SKM-1 treated with dmso at 0.1 percent for 144 hours (cell line): ENCODE data around the gene DNAJB5.
A peak's percentile ranks its signal among the peaks of the same experiment; 100 is the strongest.
"Not testable (repeated sequence)": the region's sequence is repeated elsewhere in the genome, so short reads cannot be mapped to it uniquely, and the experiment has no call there.

ENCODE experiments used
- DNase-seq: peaks from one replicate; lab custom pipeline; 2025; ENCODE audit not compliant: unreplicated experiment; lab: John Stamatoyannopoulos, UW

Gene DNAJB5

DNA sequence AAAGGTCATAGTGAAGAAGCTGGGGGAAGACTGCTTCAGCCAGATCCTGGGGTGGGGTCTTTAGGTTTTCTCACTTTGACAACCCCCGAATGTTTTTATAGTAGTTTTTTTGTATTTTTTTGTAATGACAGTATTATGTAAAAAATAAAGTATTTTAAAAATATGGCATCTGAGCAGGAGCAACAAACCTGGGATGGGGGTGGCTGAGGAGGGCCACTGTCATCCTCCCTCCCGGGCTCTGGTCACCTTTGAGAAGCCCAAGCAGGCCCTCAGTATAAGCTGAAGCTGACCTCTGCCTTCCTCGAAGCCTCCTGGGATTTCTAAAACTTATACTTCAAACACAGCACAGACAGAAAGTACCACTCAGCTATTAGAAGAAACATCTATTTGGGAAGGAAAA, 8.7 kb downstream of the DNAJB5 start:
- no peak for DNase-seq

DNA sequence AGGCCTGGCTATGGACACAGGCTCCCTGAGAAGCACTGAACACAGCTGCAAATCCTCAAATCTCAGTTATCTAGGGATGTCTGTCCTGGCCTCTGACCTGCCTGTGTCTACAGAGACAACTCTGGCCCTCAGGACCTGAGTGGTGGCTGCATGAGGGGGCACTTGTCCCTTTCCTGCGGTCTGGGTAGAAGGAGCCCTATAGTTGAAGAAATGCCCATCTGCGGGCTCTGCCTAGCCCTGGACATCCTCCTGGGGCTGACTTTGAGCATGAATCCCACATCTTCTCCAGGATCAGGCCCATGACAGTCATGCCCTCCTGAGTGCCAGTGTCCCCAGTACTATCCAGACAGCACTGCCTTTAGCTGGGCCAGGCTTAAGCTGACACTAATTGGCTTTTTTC, 10.0 kb downstream of the DNAJB5 start:
- no peak for DNase-seq

GRCh38 chr9:35000535-35001284, 11.2 kb downstream of the DNAJB5 start:
- no peak for DNase-seq

DNA sequence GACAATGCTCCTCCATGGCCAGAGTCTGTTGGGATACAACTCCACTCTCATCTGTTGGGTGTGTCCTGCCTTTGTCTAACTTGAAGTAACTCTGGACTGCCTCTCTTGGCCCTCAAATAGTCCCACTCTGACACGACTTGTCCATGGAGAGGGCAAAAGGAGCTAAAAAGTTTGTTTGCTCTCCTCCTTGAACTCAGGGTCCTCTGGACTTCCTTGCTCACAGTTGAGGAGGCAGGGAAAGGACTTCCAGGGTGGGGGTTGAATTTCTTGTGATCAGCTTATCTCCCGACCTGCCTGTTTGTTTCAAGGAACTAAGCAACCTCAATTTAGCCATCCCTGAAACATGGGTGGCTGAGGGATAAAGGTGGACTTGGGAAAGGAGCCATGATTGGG, 11.7 kb downstream of the DNAJB5 start:
- DNase-seq: no peak

DNA sequence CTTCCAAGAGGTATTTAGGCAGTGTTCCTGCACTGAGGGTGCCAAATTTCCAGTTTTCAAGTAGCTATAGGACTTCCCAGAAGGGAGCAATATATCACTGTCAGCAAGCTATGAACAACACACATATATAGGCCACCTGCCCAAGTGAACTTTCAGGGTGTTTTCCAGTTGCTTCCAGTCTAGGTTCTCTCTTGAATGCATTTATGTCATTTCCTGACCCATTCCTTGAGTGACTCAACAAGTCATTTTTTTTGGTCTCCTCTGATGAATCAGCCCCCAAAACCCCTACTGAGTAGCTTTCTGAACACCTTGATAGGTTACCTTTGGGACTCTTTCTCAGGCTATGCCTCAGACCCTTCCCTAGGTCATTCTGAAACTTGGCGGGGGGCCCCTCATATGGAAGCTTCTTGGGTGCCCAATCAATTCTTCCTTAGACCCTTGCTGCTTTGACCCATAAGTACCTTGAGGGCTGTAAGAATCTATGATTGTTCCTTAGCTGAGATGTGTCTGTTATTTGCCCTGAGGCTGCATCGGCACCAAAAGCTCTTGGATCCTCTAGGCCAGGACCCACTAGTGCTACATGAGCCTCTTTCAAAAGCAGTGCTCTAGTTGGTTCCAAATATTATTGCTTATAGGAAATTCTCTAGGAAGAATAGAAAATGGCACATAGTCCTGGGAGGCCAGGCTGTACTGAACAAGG, 12.4 kb downstream of the DNAJB5 start:
- DNase-seq: no peak

DNA sequence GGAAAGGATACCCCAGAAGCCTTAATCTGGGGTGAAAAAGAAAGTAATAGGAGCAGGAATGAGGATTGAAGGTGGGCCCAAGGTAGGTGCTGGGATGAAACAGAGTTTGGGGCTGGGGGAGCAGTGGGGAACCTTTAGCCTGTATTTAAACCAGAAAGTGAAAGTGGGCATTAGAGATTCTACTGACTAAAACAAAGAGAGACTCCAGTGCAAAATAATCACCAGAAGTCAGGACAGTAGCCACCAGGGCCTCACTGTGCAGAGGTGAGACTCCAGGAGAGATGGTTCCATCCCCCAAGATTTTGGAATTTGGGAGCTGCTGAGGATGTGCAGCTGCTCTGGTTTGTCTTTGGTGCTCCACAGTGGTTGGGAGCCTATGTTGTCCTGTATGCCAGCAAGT, 13.1 kb downstream of the DNAJB5 start:
- no peak for DNase-seq

GRCh38 chr9:35004299-35004698, 14.8 kb downstream of the DNAJB5 start:
- DNase-seq: not testable (repeated sequence)

DNA sequence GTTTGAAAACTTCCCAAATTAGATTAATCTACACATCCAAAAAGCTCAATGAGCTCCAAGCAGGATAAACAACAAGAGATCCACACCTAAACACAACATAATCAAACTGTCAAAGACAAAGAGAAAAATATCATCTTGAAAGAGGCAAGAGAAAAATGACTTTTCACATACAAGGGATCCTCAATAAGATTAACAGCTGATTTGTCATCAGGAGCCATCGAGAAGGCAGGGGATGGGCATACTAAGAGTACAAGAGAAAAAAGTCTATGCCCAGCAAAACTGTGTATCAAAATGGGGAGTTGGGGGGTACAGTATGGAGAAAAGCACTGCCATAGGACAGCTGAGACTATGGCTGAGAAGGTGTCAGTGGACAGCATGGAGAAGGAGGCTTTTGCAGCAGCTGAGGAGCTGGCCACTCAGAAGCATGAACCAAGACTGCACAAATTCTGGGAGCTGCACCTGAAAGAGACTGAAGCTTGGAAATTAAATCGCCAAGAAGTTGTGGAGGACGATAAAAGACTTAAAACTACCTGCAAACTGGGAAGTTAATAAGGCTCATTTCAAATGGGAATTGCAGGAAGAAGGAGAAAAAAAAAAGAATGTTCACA, 20.9 kb downstream of the DNAJB5 start:
- DNase-seq: no peak

DNA sequence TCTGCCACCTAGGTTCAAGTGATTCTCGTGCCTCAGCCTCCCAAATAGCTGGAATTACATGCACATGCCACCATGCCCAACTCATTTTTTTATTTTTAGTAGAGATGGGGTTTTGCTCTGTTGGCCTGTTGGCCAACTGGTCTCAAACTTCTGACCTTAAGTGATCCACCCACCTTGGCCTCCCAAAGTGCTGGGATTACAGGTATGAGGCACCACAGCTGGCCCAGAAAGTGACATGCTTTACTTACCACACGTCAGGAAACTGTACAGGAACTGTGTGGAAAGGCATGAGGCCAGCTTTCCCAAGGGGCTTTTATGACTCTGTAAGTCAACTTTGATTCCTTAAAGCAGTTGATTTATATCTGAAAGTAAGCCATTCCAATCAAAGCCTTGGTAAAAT, 25.0 kb downstream of the DNAJB5 start:
- DNase-seq: no peak

GRCh38 chr9:35023443-35023842, 33.9 kb downstream of the DNAJB5 start:
- peak; percentile 63 for DNase-seq

DNA sequence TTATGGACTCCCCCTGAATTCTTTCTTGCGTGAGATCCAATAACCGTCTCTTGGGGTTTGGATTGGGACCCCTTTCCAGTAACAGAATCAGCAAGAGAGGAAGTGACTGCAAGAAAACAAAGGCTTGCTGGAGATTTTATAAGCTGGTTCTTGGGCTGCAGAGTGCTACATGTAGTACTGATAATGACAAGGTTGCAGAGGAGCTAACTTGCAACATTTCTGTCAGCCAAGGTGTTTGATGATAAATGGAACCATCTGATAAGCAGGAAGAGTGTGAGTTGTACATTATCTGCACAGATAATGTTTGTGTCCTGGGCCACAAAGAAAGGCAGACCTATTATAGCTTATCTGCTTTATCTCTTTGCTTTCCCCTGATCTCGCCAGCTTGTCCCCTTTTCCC, 37.1 kb downstream of the DNAJB5 start:
- no peak for DNase-seq

GRCh38 chr9:35027374-35027773, 37.8 kb downstream of the DNAJB5 start:
- no peak for DNase-seq

DNA sequence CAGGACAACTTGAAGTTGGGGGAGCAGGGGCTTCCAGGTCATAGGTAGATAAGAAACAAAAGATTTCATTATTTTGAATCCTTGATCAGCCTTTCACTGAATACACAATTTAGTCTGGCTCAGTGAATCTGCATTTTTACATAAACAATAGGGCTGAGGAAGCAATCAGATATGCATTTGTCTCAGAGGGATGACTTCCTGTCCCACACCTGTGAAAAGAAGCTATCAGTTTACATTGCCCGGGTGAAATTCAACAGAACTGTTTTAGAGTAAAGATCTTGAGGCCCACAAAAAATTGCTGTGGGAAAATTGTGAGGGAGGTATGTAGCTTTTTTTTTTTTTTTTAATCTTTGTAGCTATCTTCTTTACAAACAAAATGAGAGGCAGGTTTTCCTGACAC, 38.3 kb downstream of the DNAJB5 start:
- no peak for DNase-seq

DNA sequence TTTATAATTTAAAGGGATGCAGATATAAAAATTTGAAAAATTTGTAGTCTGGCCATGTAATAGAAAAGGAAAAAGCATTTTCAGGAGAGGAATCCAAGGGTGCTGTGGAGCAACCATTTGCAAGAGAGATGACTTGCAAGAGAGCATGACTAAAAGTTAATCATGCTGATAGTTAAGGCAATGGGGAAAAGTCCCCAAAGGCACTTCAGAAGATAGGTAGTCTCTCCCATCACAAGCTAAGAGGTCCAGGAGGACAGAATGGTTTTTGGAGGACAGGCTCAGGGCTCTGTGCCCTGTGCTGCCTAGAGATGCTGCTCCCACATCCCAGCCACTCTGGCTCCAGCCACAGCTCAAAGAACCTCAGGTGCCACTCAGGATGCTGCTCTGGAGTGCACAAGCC, 38.8 kb downstream of the DNAJB5 start:
- no peak for DNase-seq

DNA sequence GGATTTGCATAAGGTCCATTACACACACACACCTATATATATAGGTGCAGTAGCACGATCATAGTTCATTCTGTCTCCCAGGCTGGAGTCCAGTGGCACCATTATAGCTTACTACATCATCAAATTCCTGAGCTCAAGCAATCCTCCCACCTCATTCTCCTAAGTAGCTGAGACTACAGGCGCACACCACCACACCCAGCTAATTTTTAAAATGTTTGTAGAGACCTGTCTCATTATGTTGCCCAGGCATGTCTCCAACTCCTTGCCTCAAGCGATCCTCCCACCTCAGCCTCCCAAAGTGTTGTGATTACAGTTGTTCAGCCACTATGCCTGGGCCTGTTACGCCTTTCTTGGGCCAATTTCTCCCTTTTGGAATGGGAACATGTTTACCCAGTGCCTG, 39.7 kb downstream of the DNAJB5 start:
- DNase-seq: no peak

GRCh38 chr9:35029852-35030251, 40.3 kb downstream of the DNAJB5 start:
- no peak for DNase-seq

GRCh38 chr9:35033101-35033500, 43.6 kb downstream of the DNAJB5 start:
- DNase-seq: no peak

DNA sequence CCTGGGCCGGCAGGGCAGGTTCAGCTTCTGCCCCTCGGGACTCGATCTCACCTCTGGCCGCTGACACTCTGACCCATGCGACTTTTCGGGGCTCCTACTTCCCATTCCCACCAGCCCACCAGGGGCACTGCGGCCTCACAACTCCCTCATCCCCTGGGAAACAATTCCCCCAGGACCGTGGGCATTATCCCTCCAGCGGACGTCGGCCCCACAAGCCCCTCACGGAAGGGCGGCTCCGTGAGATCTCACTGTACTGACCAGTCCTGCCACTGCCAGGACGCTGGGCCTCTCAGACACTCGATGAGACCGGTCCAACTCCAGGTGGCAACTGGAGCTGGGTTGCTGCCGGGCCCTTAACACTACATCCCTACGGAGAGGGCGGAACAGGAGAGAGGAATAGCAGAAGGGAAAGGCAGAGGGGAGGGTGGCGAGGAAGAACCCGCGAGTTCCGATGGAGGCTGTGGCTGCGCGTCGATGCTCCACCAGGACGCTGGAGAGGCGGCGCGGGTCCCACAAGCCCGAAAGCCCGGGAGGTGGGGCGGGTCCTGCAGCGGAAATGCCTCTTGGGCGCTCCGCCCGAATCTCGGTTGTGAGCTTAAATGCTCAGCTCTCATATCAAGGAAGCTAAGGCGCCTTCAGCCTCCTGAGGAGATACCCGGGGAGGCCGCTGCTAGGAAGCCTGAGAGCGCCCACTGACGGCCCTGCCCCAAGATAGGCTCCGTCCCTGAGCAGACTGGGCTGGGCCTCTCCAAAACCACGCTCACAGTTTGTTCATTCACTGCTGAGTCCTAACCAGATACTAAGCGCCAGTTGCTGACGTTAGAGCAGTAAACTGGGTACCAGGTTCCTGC, 46.5 kb downstream of the DNAJB5 start:
- DNase-seq: no peak

GRCh38 chr9:35042081-35042604, 52.6 kb downstream of the DNAJB5 start:
- DNase-seq: peak; percentile 27

DNA sequence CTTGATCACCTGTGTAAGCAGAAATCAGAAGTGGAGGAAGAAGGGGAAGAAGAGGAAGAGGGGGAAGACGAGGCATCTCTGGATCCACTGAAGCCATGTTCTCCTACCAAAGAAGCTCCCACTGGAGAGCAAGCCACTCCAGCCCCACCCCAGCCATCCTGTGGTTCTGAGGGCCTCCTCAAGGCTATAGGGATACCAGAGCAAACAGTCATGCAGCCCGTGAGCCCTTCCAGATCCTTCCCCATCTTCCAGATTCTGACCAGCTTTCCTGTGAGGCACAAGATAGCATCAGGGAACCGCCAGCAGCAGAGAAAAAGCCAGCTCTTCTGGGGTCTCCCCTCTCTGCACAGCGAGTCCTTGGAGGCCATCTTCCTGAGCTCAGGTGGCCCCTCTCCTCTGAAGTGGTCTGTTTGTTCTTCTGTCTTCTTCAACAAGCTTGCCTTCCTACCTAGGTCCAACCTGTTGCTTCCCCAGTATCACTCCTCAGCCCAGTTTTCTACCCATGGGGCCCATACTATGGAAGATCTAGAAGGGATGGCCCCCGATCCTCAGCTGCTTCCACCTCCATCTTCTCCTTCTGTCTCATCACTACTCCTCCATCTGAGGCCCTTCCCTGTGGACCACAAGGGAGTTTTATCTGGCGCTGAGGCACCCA, 53.5 kb downstream of the DNAJB5 start:
- DNase-seq: no peak

- DNase-seq: no peak
Observed at GRCh38 chr9:35044071-35044470, 54.5 kb downstream of the DNAJB5 start.
